ENCODE measurements around the gene NLGN2.

- TF ChIP-seq CTCF (IDR thresholded peaks at IDR 0.05) (no peak), POLR2A (IDR thresholded peaks at IDR 0.05) (no peak)
Observed at GRCh38 chr17:7442142-7442541, 34.5 kb downstream of the NLGN2 start.
